HEK293 (cell line): ENCODE results near the gene AGO3.

Source experiments
- CTCF ChIA-PET: fragments of 350-600 bp; formaldehyde crosslinking; extraction: SDS; loops from one replicate; lab custom pipeline; 2021; ENCODE audit warnings: antibody characterized with exemption; lab: Yijun Ruan, JAX
- POLR2A ChIA-PET: fragments of 300-600 bp; formaldehyde crosslinking; extraction: SDS; loops from one replicate; lab custom pipeline; 2020; ENCODE audit warnings: antibody characterized with exemption, inconsistent platforms; lab: Yijun Ruan, JAX
- H3K27ac ChIP-seq: fragments of 200-500 bp; sonication (Bioruptor generic); 2 replicates; pipeline ENCODE4 v1.5.1; 2014; ENCODE audit warnings: low read depth, low read length, control low read depth, inconsistent platforms; ENCODE audit errors: extremely low read depth
- H3K36me3 ChIP-seq, 2 experiments: fragments of 200-500 bp in 1 of 2; sonication (Bioruptor generic) in 1 of 2; 1 replicate in 1 of 2; 2 replicates in 1 of 2; pipeline ENCODE4 v1.5.1; 2014 to 2017; ENCODE audit warnings: inconsistent platforms in 2 of 2, low read length in 2 of 2; ENCODE audit not compliant: control insufficient read depth in 2 of 2, insufficient read depth in 1 of 2
- H3K4me1 ChIP-seq: fragments of 200-500 bp; sonication (Bioruptor generic); 2 replicates; pipeline ENCODE4 v1.5.1; 2014; ENCODE audit warnings: mild to moderate bottlenecking, low read length, inconsistent platforms; ENCODE audit not compliant: control insufficient read depth, insufficient read depth
- H3K4me3 ChIP-seq: 2 replicates; pipeline ENCODE4 v1.5.1; 2011; ENCODE audit warnings: low read depth, mild to moderate bottlenecking, control low read depth, low read length, moderate library complexity
- H3K9me3 ChIP-seq: fragments of 200-500 bp; sonication (Bioruptor generic); 2 replicates; pipeline ENCODE4 v1.5.1; 2014; ENCODE audit warnings: low read depth, low read length, inconsistent platforms; ENCODE audit not compliant: control insufficient read depth, insufficient read depth
- AEBP2 ChIP-seq: fragments of 450-650 bp; formaldehyde crosslinking; IDR thresholded peaks from 2 replicates; pipeline ENCODE4 v1.5.1; 2016; ENCODE audit warnings: missing biosample characterization, missing genetic modification characterization, borderline replicate concordance
- GFI1B ChIP-seq: fragments of 450-650 bp; formaldehyde crosslinking; IDR thresholded peaks from 2 replicates; pipeline ENCODE4 v1.5.1; 2016; ENCODE audit warnings: missing biosample characterization, missing genetic modification characterization
- HOXD13 ChIP-seq: sonication (generic); formaldehyde crosslinking; IDR thresholded peaks from 2 replicates; pipeline ENCODE4 v1.8.0; 2022; ENCODE audit warnings: missing genetic modification reagents, borderline replicate concordance
- MEIS1 ChIP-seq: sonication (generic); formaldehyde crosslinking; IDR thresholded peaks from 2 replicates; pipeline ENCODE4 v1.8.1; 2022; ENCODE audit warnings: missing genetic modification reagents, mild to moderate bottlenecking, borderline replicate concordance
- REST ChIP-seq: fragments of 450-650 bp; formaldehyde crosslinking; IDR thresholded peaks from 2 replicates; pipeline ENCODE4 v1.5.1; 2016; ENCODE audit warnings: missing biosample characterization, missing genetic modification characterization
- ZBTB21 ChIP-seq: fragments of 450-650 bp; formaldehyde crosslinking; IDR thresholded peaks from 2 replicates; pipeline ENCODE4 v1.5.1; 2017; ENCODE audit warnings: missing biosample characterization, missing genetic modification characterization
- ZBTB7A ChIP-seq: fragments of 450-650 bp; formaldehyde crosslinking; IDR thresholded peaks from 2 replicates; pipeline ENCODE4 v1.5.1; 2016; ENCODE audit warnings: low read depth, missing biosample characterization, missing genetic modification characterization
- ZNF112 ChIP-seq: fragments of 450-650 bp; formaldehyde crosslinking; IDR thresholded peaks from 2 replicates; pipeline ENCODE4 v1.5.0; 2017; ENCODE audit warnings: missing biosample characterization, missing genetic modification characterization
- ZNF133 ChIP-seq: fragments of 450-650 bp; formaldehyde crosslinking; IDR thresholded peaks from 2 replicates; pipeline ENCODE4 v1.5.1; 2016; ENCODE audit warnings: missing biosample characterization, missing genetic modification characterization
- ZNF146 ChIP-seq: fragments of 450-650 bp; formaldehyde crosslinking; IDR thresholded peaks from 2 replicates; pipeline ENCODE4 v1.5.1; 2016; ENCODE audit warnings: missing biosample characterization, missing genetic modification characterization
- ZNF174 ChIP-seq: fragments of 450-650 bp; formaldehyde crosslinking; IDR thresholded peaks from 2 replicates; pipeline ENCODE4 v1.5.0; 2017; ENCODE audit warnings: missing biosample characterization, mild to moderate bottlenecking, missing genetic modification characterization
- ZNF184 ChIP-seq: fragments of 450-650 bp; IDR thresholded peaks from 2 replicates; pipeline ENCODE4 v1.5.1; 2018; ENCODE audit warnings: missing biosample characterization, mild to moderate bottlenecking, missing genetic modification characterization
- ZNF223 ChIP-seq: fragments of 450-650 bp; formaldehyde crosslinking; IDR thresholded peaks from 2 replicates; pipeline ENCODE4 v1.5.1; 2016; ENCODE audit warnings: missing biosample characterization, missing genetic modification characterization
- ZNF239 ChIP-seq: fragments of 450-650 bp; formaldehyde crosslinking; IDR thresholded peaks from 2 replicates; pipeline ENCODE4 v1.5.1; 2016; ENCODE audit warnings: missing biosample characterization, missing genetic modification characterization
- ZNF24 ChIP-seq: fragments of 450-650 bp; formaldehyde crosslinking; IDR thresholded peaks from 2 replicates; pipeline ENCODE4 v1.5.1; 2016; ENCODE audit warnings: missing biosample characterization, missing genetic modification characterization
- ZNF248 ChIP-seq: fragments of 450-650 bp; formaldehyde crosslinking; IDR thresholded peaks from 2 replicates; pipeline ENCODE4 v1.5.1; 2017; ENCODE audit warnings: missing biosample characterization, missing genetic modification characterization
- ZNF302 ChIP-seq: fragments of 450-650 bp; formaldehyde crosslinking; IDR thresholded peaks from 2 replicates; pipeline ENCODE4 v1.5.1; 2016; ENCODE audit warnings: missing biosample characterization, missing genetic modification characterization, low read depth
- ZNF394 ChIP-seq: fragments of 450-650 bp; formaldehyde crosslinking; IDR thresholded peaks from 2 replicates; pipeline ENCODE4 v1.5.1; 2016; ENCODE audit warnings: missing biosample characterization, missing genetic modification characterization, mild to moderate bottlenecking, moderate library complexity, borderline replicate concordance
- ZNF501 ChIP-seq: fragments of 450-650 bp; formaldehyde crosslinking; IDR thresholded peaks from 2 replicates; pipeline ENCODE4 v1.5.1; 2016; ENCODE audit warnings: missing biosample characterization, missing genetic modification characterization
- ZNF521 ChIP-seq: fragments of 450-650 bp; formaldehyde crosslinking; IDR thresholded peaks from 2 replicates; pipeline ENCODE4 v1.5.1; 2017; ENCODE audit warnings: missing biosample characterization, mild to moderate bottlenecking, missing genetic modification characterization
- ZNF623 ChIP-seq: fragments of 450-650 bp; formaldehyde crosslinking; IDR thresholded peaks from 2 replicates; pipeline ENCODE4 v1.5.1; 2016; ENCODE audit warnings: missing biosample characterization, missing genetic modification characterization
- ZNF658 ChIP-seq: fragments of 450-650 bp; formaldehyde crosslinking; IDR thresholded peaks from 2 replicates; pipeline ENCODE4; 2016; ENCODE audit warnings: missing biosample characterization, missing genetic modification characterization
- ZNF76 ChIP-seq: fragments of 450-650 bp; formaldehyde crosslinking; IDR thresholded peaks from 2 replicates; pipeline ENCODE4; 2016; ENCODE audit warnings: low read depth, missing biosample characterization, missing genetic modification characterization, borderline replicate concordance
- TF ChIP-seq, protein P1 (sequence below): fragments of 450-650 bp; formaldehyde crosslinking; IDR thresholded peaks from 2 replicates; pipeline ENCODE4 v1.5.1; 2016; ENCODE audit warnings: missing biosample characterization, missing genetic modification characterization, low read depth
- TF ChIP-seq, protein P2 (sequence below): fragments of 450-650 bp; formaldehyde crosslinking; IDR thresholded peaks from 2 replicates; pipeline ENCODE4 v1.5.1; 2016; ENCODE audit warnings: missing biosample characterization, missing genetic modification characterization
- TF ChIP-seq, protein P3 (sequence below): fragments of 450-650 bp; formaldehyde crosslinking; IDR thresholded peaks from 2 replicates; pipeline ENCODE4 v1.5.1; 2017; ENCODE audit warnings: missing biosample characterization, mild to moderate bottlenecking, missing genetic modification characterization, moderate library complexity

AGO3 gene

GRCh38 chr1:36088577-36089392, 157.9 kb downstream of the AGO3 start, which contains the start of gene ADPRS:
Gene ADPRS (plus strand): TSS chr1:36088892. CDS start chr1:36088905, 13 bp downstream.
- peaks cover 4 to 39% of the 10 kb centered on the region in 2 experiments; a peak in 2 of 3 replicates for H3K36me3 ChIP-seq
- CTCF ChIA-PET = interaction anchor here (1.0 to 1.1 kb wide), 2 partner anchors 9 to 205 kb away, joined by 3 to 4 read pairs; partner anchors contain the start of gene AGO1
- POLR2A ChIA-PET = no interaction called here
- no peaks in the 10 kb centered on the region for H3K4me1 ChIP-seq
- peak within 1 kb of the TSS; percentile 65; the same call in 1 of the 2 replicates for H3K27ac ChIP-seq
- peak within 1 kb of the TSS; percentile 91 for H3K4me3 ChIP-seq
- H3K9me3 ChIP-seq = no peaks in the 10 kb centered on the region
- no peak for TF ChIP-seq ZNF133 (tag by site-specific recombination)
- no peak for TF ChIP-seq MEIS1 (CRISPR knock-in tag)
- TF ChIP-seq ZNF146 (tag by site-specific recombination) = peak; percentile 50
- TF ChIP-seq ZNF112 = no peak
- no peak; the same call in 1 of the 2 replicates for TF ChIP-seq ZNF658 (tag by site-specific recombination)
- TF ChIP-seq AEBP2 (tag by site-specific recombination) = no peak
- peak; percentile 89 for TF ChIP-seq ZNF24 (tag by site-specific recombination)
- TF ChIP-seq ZNF302 (tag by site-specific recombination) = no peak
- no peak for TF ChIP-seq ZNF184 (tag by site-specific recombination)
- TF ChIP-seq ZBTB7A (tag by site-specific recombination) = 0 out of 2 replicates have a peak, but pooled peaks have one; percentile 66
- TF ChIP-seq REST (tag by site-specific recombination) = peak; percentile 51
- TF ChIP-seq, protein P1, sequence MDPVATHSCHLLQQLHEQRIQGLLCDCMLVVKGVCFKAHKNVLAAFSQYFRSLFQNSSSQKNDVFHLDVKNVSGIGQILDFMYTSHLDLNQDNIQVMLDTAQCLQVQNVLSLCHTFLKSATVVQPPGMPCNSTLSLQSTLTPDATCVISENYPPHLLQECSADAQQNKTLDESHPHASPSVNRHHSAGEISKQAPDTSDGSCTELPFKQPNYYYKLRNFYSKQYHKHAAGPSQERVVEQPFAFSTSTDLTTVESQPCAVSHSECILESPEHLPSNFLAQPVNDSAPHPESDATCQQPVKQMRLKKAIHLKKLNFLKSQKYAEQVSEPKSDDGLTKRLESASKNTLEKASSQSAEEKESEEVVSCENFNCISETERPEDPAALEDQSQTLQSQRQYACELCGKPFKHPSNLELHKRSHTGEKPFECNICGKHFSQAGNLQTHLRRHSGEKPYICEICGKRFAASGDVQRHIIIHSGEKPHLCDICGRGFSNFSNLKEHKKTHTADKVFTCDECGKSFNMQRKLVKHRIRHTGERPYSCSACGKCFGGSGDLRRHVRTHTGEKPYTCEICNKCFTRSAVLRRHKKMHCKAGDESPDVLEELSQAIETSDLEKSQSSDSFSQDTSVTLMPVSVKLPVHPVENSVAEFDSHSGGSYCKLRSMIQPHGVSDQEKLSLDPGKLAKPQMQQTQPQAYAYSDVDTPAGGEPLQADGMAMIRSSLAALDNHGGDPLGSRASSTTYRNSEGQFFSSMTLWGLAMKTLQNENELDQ = no peak
- TF ChIP-seq ZBTB21 (tag by site-specific recombination) = peak; percentile 60; the same call in 1 of the 2 replicates
- peak; percentile 99 for TF ChIP-seq ZNF501 (tag by site-specific recombination)
- TF ChIP-seq ZNF521 (tag by site-specific recombination) = no peak
- TF ChIP-seq ZNF174 (tag by site-specific recombination) = no peak
- TF ChIP-seq ZNF623 (tag by site-specific recombination) = peak; percentile 37; the same call in 1 of the 2 replicates
- TF ChIP-seq ZNF223 = peak; percentile 68
- TF ChIP-seq ZNF239 (tag by site-specific recombination) = peak; percentile 22; the same call in 1 of the 2 replicates
- TF ChIP-seq, protein P2, sequence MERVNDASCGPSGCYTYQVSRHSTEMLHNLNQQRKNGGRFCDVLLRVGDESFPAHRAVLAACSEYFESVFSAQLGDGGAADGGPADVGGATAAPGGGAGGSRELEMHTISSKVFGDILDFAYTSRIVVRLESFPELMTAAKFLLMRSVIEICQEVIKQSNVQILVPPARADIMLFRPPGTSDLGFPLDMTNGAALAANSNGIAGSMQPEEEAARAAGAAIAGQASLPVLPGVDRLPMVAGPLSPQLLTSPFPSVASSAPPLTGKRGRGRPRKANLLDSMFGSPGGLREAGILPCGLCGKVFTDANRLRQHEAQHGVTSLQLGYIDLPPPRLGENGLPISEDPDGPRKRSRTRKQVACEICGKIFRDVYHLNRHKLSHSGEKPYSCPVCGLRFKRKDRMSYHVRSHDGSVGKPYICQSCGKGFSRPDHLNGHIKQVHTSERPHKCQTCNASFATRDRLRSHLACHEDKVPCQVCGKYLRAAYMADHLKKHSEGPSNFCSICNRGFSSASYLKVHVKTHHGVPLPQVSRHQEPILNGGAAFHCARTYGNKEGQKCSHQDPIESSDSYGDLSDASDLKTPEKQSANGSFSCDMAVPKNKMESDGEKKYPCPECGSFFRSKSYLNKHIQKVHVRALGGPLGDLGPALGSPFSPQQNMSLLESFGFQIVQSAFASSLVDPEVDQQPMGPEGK (tag by site-specific recombination) = peak; percentile 67
- no peak for TF ChIP-seq HOXD13
- TF ChIP-seq, protein P3, sequence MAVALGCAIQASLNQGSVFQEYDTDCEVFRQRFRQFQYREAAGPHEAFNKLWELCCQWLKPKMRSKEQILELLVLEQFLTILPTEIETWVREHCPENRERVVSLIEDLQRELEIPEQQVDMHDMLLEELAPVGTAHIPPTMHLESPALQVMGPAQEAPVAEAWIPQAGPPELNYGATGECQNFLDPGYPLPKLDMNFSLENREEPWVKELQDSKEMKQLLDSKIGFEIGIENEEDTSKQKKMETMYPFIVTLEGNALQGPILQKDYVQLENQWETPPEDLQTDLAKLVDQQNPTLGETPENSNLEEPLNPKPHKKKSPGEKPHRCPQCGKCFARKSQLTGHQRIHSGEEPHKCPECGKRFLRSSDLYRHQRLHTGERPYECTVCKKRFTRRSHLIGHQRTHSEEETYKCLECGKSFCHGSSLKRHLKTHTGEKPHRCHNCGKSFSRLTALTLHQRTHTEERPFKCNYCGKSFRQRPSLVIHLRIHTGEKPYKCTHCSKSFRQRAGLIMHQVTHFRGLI = peak; percentile 72
- TF ChIP-seq ZNF248 (tag by site-specific recombination) = no peak
- peak; percentile 80; the same call in 1 of the 2 replicates for TF ChIP-seq ZNF394 (tag by site-specific recombination)
- TF ChIP-seq GFI1B (tag by site-specific recombination) = no peak
- TF ChIP-seq ZNF76 (tag by site-specific recombination) = peak; percentile 88
